BE2C (cell line): Measurements from ENCODE around the gene MT1X.
"Not testable (repeated sequence)": the region's sequence is repeated elsewhere in the genome, so short reads cannot be mapped to it uniquely, and the experiment has no call there.

ENCODE experiments used
- DNase-seq: peaks from one replicate; pipeline ENCODE4 v3.0.0-alpha.2; 2020
- H3K27me3 ChIP-seq: fragments of 250-450 bp; sonication (Bioruptor Pico); 2 replicates; pipeline ENCODE4 v1.5.1; 2020; ENCODE audit warnings: mild to moderate bottlenecking
- H3K36me3 ChIP-seq: fragments of 250-450 bp; sonication (Bioruptor Pico); 2 replicates; pipeline ENCODE4 v1.5.1; 2020; ENCODE audit warnings: mild to moderate bottlenecking
- H3K4me1 ChIP-seq: fragments of 250-450 bp; sonication (Bioruptor Pico); 2 replicates; pipeline ENCODE4 v1.5.1; 2020
- H3K4me3 ChIP-seq: 2 replicates; pipeline ENCODE4 v1.5.1; 2011; ENCODE audit warnings: low read depth, low read length
- H3K9me3 ChIP-seq: fragments of 250-450 bp; sonication (Bioruptor Pico); 2 replicates; pipeline ENCODE4 v1.5.1; 2020
- CTCF ChIP-seq: IDR thresholded peaks from 2 replicates; pipeline ENCODE4 v1.5.1; 2012; ENCODE audit warnings: mild to moderate bottlenecking, low read depth, low read length

Gene MT1X

DNA sequence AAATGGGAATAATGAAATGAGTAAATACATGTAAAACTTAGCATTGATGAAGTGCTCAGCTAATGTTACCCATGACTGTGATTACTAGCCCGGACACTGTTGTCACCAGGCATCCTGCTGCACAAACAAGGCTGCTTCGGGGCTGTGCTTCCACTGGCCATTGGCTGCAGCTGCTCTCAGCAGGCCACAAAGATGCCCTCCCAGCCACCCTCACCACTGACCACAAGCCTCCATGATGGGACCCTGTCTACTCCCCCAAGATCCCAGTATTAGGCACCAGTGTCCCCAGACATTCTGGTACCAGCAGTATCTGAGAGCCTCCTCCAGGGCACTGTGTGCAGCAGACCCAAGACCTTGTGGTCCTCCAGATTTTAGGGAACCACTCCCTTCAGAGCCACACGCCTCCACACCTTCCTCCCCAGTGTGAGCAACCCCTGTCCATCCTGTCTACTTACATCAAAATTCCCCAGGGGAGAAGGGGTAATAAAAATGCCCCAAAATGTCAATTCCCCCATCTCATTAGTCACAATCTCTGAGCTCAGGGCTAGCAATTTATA, 28.0 kb downstream of the MT1X start:
- H3K4me3 ChIP-seq = no peak overlapping the region
- H3K36me3 ChIP-seq = no peaks in the 10 kb centered on the region
- no peaks in the 10 kb centered on the region for H3K9me3 ChIP-seq
- no peak for DNase-seq
- no peaks in the 10 kb centered on the region for H3K27me3 ChIP-seq
- no peak for TF ChIP-seq CTCF
- peaks cover 4% of the 10 kb centered on the region for H3K4me1 ChIP-seq

- no peak for TF ChIP-seq CTCF
- H3K27me3 ChIP-seq = no peaks in the 10 kb centered on the region
- no peak for DNase-seq
Observed at GRCh38 chr16:56711862-56712261, 29.6 kb downstream of the MT1X start.

GRCh38 chr16:56713794-56714193, 31.5 kb downstream of the MT1X start:
- no peak for DNase-seq
- Histone ChIP-seq H3K9me3 (no peaks in the 10 kb centered on the region), H3K4me1 (peaks cover under 1% of the 10 kb centered on the region; the same call in 1 of the 2 replicates), H3K27me3 (no peaks in the 10 kb centered on the region), H3K4me3 (no peak overlapping the region), H3K36me3 (no peaks in the 10 kb centered on the region)
- no peak for TF ChIP-seq CTCF

More at GRCh38 chr16:56711862-56712261, 29.6 kb downstream of the MT1X start:
- H3K4me1 ChIP-seq = peaks cover 4% of the 10 kb centered on the region
- no peaks in the 10 kb centered on the region for H3K36me3 ChIP-seq
- H3K4me3 ChIP-seq = no peak overlapping the region
- no peaks in the 10 kb centered on the region for H3K9me3 ChIP-seq

DNA sequence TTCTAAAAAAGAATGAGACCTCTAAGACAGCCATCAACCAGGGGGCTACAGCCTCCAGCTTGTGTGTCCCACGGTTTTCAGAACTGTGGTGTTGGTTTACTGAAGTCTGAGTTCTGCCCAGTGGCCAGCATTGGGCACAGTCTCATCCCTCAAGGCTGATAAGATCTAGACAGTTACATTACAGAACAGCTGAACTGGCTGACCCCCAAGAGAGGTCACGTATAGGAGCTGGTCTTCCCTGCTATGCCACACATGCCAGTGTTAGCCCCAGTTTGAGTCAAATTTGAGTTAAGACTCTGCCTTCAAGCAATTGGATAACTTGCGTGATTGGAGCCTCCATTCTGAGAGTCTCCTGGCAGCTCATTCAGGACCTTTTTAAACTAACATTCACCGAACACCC, 32.9 kb downstream of the MT1X start:
- Histone ChIP-seq H3K27me3 (no peaks in the 10 kb centered on the region), H3K9me3 (no peaks in the 10 kb centered on the region), H3K36me3 (no peaks in the 10 kb centered on the region), H3K4me1 (no peaks in the 10 kb centered on the region), H3K4me3 (no peak overlapping the region)
- TF ChIP-seq CTCF = no peak
- DNase-seq = no peak

DNA sequence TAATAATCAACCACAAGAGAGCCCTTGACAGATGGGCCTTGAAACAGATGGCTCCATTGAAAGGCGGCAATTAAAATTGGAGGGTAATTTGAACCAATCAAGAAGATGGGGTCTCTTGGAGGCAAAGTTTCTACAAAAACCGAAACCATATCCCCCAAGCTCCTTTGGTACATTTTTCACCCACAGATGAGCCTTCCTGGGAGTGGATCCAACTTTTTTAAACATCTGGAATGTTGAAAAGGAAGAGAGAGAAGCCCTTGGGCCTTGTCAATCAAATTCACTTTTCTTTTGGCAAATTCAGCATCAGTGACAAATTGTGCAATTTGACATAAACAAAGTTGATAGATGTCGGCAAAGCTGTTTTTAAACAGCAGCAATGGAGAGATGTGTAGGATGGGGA, 34.5 kb downstream of the MT1X start:
- Histone ChIP-seq H3K9me3 (no peaks in the 10 kb centered on the region), H3K4me1 (no peaks in the 10 kb centered on the region), H3K27me3 (no peaks in the 10 kb centered on the region), H3K36me3 (no peaks in the 10 kb centered on the region), H3K4me3 (no peak overlapping the region)
- no peak for TF ChIP-seq CTCF
- DNase-seq = no peak

- not testable (repeated sequence) for H3K4me1 ChIP-seq, H3K9me3 ChIP-seq, H3K27me3 ChIP-seq, H3K36me3 ChIP-seq, DNase-seq, H3K4me3 ChIP-seq
Observed at GRCh38 chr16:56717532-56717931, 35.3 kb downstream of the MT1X start.
